Measurements from ENCODE around the gene DLD. TPM values are rescaled to one million over a fixed set of nuclear protein-coding genes. Genes with fewer than 3 reads are reported as not detected.
"Not testable (repeated sequence)": the region's sequence is repeated elsewhere in the genome, so short reads cannot be mapped to it uniquely, and the experiment has no call there.

The DLD gene
- total RNA-seq, 4 donors from 2014 or later: 46.0 to 131 (median 126) TPM

DNA sequence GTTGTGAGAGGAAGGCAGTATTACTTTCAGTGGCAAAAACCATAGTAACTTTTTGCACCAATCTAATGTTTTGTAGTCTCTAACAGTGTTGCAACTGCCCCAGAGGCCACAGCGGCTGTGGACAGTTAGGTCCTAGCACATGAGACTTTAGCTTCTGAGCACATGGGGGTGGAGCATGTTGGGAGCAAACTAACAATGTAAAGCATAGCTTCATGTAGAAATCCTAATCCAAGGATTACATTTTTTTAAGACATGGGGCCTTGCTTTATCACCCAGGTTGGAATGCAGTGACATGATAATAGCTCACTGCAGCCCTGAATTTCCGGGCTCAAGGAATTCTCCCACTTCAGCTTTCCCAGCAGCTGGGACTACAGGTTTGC is 62.9 kb downstream of the DLD start:
- H3K27me3 ChIP-seq: no peaks in the 10 kb centered on the region
- TF ChIP-seq POLR2AphosphoS5 (IDR thresholded peaks at IDR 0.05) (no peak), POLR2A (IDR thresholded peaks at IDR 0.05) (no peak), EP300 (IDR thresholded peaks at IDR 0.05; ENCODE audit: low read depth) (no peak)
- TF ChIP-seq, protein P1, sequence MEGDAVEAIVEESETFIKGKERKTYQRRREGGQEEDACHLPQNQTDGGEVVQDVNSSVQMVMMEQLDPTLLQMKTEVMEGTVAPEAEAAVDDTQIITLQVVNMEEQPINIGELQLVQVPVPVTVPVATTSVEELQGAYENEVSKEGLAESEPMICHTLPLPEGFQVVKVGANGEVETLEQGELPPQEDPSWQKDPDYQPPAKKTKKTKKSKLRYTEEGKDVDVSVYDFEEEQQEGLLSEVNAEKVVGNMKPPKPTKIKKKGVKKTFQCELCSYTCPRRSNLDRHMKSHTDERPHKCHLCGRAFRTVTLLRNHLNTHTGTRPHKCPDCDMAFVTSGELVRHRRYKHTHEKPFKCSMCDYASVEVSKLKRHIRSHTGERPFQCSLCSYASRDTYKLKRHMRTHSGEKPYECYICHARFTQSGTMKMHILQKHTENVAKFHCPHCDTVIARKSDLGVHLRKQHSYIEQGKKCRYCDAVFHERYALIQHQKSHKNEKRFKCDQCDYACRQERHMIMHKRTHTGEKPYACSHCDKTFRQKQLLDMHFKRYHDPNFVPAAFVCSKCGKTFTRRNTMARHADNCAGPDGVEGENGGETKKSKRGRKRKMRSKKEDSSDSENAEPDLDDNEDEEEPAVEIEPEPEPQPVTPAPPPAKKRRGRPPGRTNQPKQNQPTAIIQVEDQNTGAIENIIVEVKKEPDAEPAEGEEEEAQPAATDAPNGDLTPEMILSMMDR (IDR thresholded peaks at IDR 0.05): no peak
- 50 to 82% methylated on average over 1 to 2 of the region's 2 CpGs for WGBS, 2 donors (ENCODE audit: low coverage in 1 of 2)
- intact Hi-C loops (cut with DNase I; ENCODE audit: low total_unique reads) (no loop called here), in situ Hi-C loops (cut with MboI; ENCODE audit: low pct_ligation_motif_present in 1 of 4, low pct_unique_long_range_greater_than_20kb in 1 of 4, low sequenced_read_pairs in 3 of 4) (no loop called here)
- H3K27ac ChIP-seq: peak overlapping the region in 3 of 4 donors; percentile 48 to 61 (median 58)
- no peaks in the 10 kb centered on the region for H3K9me3 ChIP-seq
- no peak overlapping the region for H3K4me3 ChIP-seq
- H3K4me1 ChIP-seq: peaks cover 0 to 21% (median 5%) of the 10 kb centered on the region in 4 donors
- H3K36me3 ChIP-seq: peaks cover 0 to 12% (median 3%) of the 10 kb centered on the region in 4 donors
- no peak for DNase-seq

DNA sequence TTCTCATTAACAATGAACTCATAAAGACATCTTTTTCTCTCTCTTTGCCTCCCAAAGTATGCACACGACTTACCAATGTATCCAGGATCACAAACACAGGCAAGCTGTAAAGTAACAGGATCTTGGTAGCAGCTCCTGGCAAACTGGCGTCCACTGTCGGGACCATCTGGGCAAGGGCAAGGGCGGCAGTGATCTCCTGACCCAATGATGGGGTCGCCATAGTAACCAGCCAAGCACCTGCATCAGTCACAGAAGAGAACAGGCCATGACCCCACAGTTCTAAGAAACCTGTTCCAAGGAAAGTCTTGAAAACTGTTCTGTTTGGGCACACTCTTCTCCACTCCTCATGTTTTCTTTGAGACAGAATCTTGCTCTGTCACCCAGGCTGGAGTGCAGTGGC is 64.4 kb downstream of the DLD start:
- intact Hi-C loops (cut with DNase I; ENCODE audit: low total_unique reads): no loop called here

DNA sequence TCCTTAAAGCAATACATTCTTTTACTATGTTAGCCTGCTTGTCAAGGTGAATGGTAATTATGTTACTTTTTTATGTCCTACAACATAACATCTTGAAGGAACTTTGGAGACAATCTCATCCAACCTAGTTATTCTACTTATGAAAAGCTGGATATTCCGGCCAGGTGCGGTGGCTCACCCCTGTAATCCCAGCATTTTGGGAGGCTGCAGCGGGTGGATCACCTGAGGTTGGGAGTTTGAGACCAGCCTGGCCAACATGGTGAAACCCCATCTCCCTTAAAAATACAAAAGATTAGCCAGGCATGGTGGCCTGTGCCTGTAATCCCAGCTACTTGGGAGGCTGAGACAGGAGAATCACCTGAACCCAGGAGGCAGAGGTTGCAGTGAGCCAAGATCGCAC is 66.0 kb downstream of the DLD start:
- in situ Hi-C loops (cut with MboI; ENCODE audit: low pct_ligation_motif_present in 1 of 4, low pct_unique_long_range_greater_than_20kb in 1 of 4, low sequenced_read_pairs in 3 of 4); H3K4me3 ChIP-seq; H3K9me3 ChIP-seq; intact Hi-C loops (cut with DNase I; ENCODE audit: low total_unique reads); DNase-seq; H3K27me3 ChIP-seq: not testable (repeated sequence)
- WGBS, 2 donors (ENCODE audit: low coverage in 1 of 2): 94% methylated on average over 4 of the region's 4 CpGs; no CpG with 5 or more reads in 1 of the 2 donors
- Histone ChIP-seq H3K4me1 (peaks cover 0 to 28% (median 10%) of the 10 kb centered on the region in 4 donors), H3K27ac (peak overlapping the region; percentile 17 to 63 (median 42)), H3K36me3 (peaks cover 0 to 12% (median 3%) of the 10 kb centered on the region in 4 donors)

More for the DNA sequence above, 64.4 kb downstream of the DLD start:
- DNase-seq: no peak
- Histone ChIP-seq H3K9me3 (no peaks in the 10 kb centered on the region), H3K4me1 (peaks cover 0 to 28% (median 8%) of the 10 kb centered on the region in 4 donors), H3K36me3 (peaks cover 0 to 12% (median 3%) of the 10 kb centered on the region in 4 donors), H3K27me3 (no peaks in the 10 kb centered on the region), H3K4me3 (no peak overlapping the region), H3K27ac (no peak overlapping the region)
- in situ Hi-C loops (cut with MboI; ENCODE audit: low pct_ligation_motif_present in 1 of 4, low pct_unique_long_range_greater_than_20kb in 1 of 4, low sequenced_read_pairs in 3 of 4): no loop called here
- 81 to 88% methylated on average over 3 to 5 of the region's 5 CpGs for WGBS, 2 donors (ENCODE audit: low coverage in 1 of 2)
- TF ChIP-seq, protein P1 (IDR thresholded peaks at IDR 0.05): no peak
- TF ChIP-seq POLR2AphosphoS5 (IDR thresholded peaks at IDR 0.05) (no peak), EP300 (IDR thresholded peaks at IDR 0.05; ENCODE audit: low read depth) (no peak), POLR2A (IDR thresholded peaks at IDR 0.05) (no peak)

DNA sequence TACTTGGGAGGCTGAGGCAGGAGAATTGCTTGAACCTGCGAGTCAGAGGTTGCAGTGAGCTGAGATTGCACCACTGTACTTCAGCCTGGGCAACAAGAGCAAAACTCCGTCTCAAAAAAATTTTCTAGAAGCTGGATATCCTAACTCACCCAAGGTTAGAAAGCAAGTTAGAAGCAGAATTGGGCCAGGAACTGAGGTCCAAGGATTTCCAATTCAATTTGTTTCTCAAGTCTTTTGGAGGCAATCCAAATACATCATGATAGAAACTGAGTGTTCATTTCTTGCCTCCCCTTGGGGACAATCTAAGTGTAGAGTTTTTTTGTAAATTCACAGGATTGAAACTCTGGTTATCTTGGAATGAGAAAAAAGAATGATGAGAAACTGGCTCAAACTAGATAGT is 66.5 kb downstream of the DLD start:
- 72 to 76% methylated on average over 2 of the region's 2 CpGs for whole genome bisulfite sequencing, 2 donors (ENCODE audit: low coverage in 1 of 2)
- H3K27ac ChIP-seq: peak overlapping the region; percentile 52 to 67 (median 60)
- H3K36me3 ChIP-seq: peaks cover 0 to 12% (median 3%) of the 10 kb centered on the region in 4 donors
- TF ChIP-seq, protein P1 (IDR thresholded peaks at IDR 0.05): no peak
- TF ChIP-seq POLR2AphosphoS5 (IDR thresholded peaks at IDR 0.05): peak in 1 of 3 donors; percentile 19
- no peaks in the 10 kb centered on the region for H3K9me3 ChIP-seq
- intact Hi-C loops (cut with DNase I; ENCODE audit: low total_unique reads): no loop called here
- DNase-seq: no peak
- in situ Hi-C loops (cut with MboI; ENCODE audit: low pct_ligation_motif_present in 1 of 4, low pct_unique_long_range_greater_than_20kb in 1 of 4, low sequenced_read_pairs in 3 of 4): no loop called here
- H3K4me3 ChIP-seq: no peak overlapping the region
- H3K27me3 ChIP-seq: no peaks in the 10 kb centered on the region
- peaks cover 0 to 27% (median 10%) of the 10 kb centered on the region in 4 donors for H3K4me1 ChIP-seq
